ENCODE measurements around the gene THAP9. TPM values are rescaled to one million over a fixed set of nuclear protein-coding genes. Genes with fewer than 3 reads are reported as not detected.
A peak's percentile ranks its signal among the peaks of the same experiment; 100 is the strongest.

The THAP9 gene
- polyA plus RNA-seq, 1 donor from 2014 or later = 11.7 TPM

- H3K79me2 ChIP-seq (replicated peaks; ENCODE audit: insufficient read depth, low read length) = peaks cover 54% of the 10 kb centered on the region
- peak within 1 kb of the TSS; percentile 75 for H2AFZ ChIP-seq (ENCODE audit: low read depth, low read length)
Observed at GRCh38 chr4:82890901-82891706, 9.4 kb upstream of the THAP9 start, which contains the start of gene SEC31A. TSS of gene SEC31A (minus strand) at chr4:82891153. CDS start at chr4:82881936, 9,217 bp downstream.

More at GRCh38 chr4:82890901-82891706, 9.4 kb upstream of the THAP9 start, which contains the start of gene SEC31A:
- Histone ChIP-seq H3K9me2 (ENCODE audit: insufficient read depth, low read length) (no peaks in the 10 kb centered on the region), H3K4me3 (ENCODE audit: low read length) (peak within 1 kb of the TSS; percentile 95), H3K27ac (ENCODE audit: low read length) (peak within 1 kb of the TSS; percentile 90), H4K20me1 (ENCODE audit: insufficient read depth) (no peaks in the 10 kb centered on the region), H3F3A (ENCODE audit: insufficient read depth, low read length, poor library complexity, severe bottlenecking) (no peaks in the 10 kb centered on the region), H3K27me3 (ENCODE audit: insufficient read depth, low read depth, low read length) (no peaks in the 10 kb centered on the region), H3K4me2 (ENCODE audit: low read length) (peak within 1 kb of the TSS; percentile 81), H3K9me3 (ENCODE audit: low read length) (no peaks in the 10 kb centered on the region), H3K36me3 (ENCODE audit: insufficient read depth, low read length) (peaks cover 3% of the 10 kb centered on the region), H3K9ac (ENCODE audit: low read length) (peak within 1 kb of the TSS; percentile 91)
- TF ChIP-seq EZH2 (IDR thresholded peaks at IDR 0.05; ENCODE audit: borderline replicate concordance, insufficient read depth, low read length, poor library complexity, severe bottlenecking) (no peak), RAD21 (conservative IDR thresholded peaks at IDR 0.05) (peak; percentile 39), REST (IDR thresholded peaks at IDR 0.05; ENCODE audit: borderline replicate concordance) (peak; percentile 51), SMC3 (conservative IDR thresholded peaks at IDR 0.05; ENCODE audit: poor library complexity) (peak; percentile 38), TAF1 (IDR thresholded peaks at IDR 0.05; ENCODE audit: low read depth) (no peak), EP300 (conservative IDR thresholded peaks at IDR 0.05; ENCODE audit: poor library complexity, severe bottlenecking) (peak; percentile 68), POLR2AphosphoS5 (IDR thresholded peaks at IDR 0.05) (peak; percentile 91), MXI1 (conservative IDR thresholded peaks at IDR 0.05; ENCODE audit: poor library complexity, severe bottlenecking) (peak; percentile 99), CTCF (IDR thresholded peaks at IDR 0.05; ENCODE audit: poor library complexity, severe bottlenecking) (peak; percentile 47)
